ENCODE results near the gene YPEL1.

Gene YPEL1

GRCh38 chr22:21650280-21650679 is 85.3 kb downstream of the YPEL1 start:
- peaks cover 0 to 25% (median under 1%) of the 10 kb centered on the region in 4 experiments for H3K36me3 ChIP-seq (ENCODE audit: control insufficient read depth in 4 of 4, insufficient read depth in 4 of 4, low read length in 3 of 4)

More at GRCh38 chr22:21650280-21650679, 85.3 kb downstream of the YPEL1 start:
- Histone ChIP-seq H3K9me3 (ENCODE audit: control extremely low read depth in 1 of 5, control insufficient read depth in 4 of 5, insufficient read depth in 2 of 5, low read depth in 1 of 5, low read length in 4 of 5) (no peaks in the 10 kb centered on the region), H3K4me3 (ENCODE audit: control insufficient read depth in 1 of 7, extremely low read depth in 1 of 7, insufficient read depth in 4 of 7, low read depth in 2 of 7, low read length in 6 of 7) (no peak overlapping the region), H3K27ac (ENCODE audit: insufficient read depth in 1 of 2, low read depth in 1 of 2, low read length in 2 of 2, poor library complexity in 1 of 2, severe bottlenecking in 2 of 2) (no peak overlapping the region), H3K27me3 (replicated peaks in 2 of 5; ENCODE audit: control insufficient read depth in 4 of 5, insufficient read depth in 5 of 5, low read length in 4 of 5) (no peaks in the 10 kb centered on the region), H3K4me1 (ENCODE audit: control extremely low read depth in 1 of 4, control insufficient read depth in 4 of 4, insufficient read depth in 4 of 4, low read length in 3 of 4) (peaks cover 5 to 26% (median 24%) of the 10 kb centered on the region in 4 experiments)
- CTCF ChIA-PET, result interaction anchor here (1.4 kb wide), 1 partner anchor 23 kb away, joined by 3 read pairs; no protein-coding TSS in a partner anchor
- POLR2A ChIA-PET, result no interaction called here
- no peak for DNase-seq
- WGBS (ENCODE audit: insufficient coverage), result 100% methylated on average over 6 of the region's 7 CpGs

Data from common myeloid progenitor, CD34-positive (primary cell).